ENCODE data around the gene KIF14. TPM values are rescaled to one million over a fixed set of nuclear protein-coding genes. Genes with fewer than 3 reads are reported as not detected.

Gene KIF14
- total and polyA plus RNA-seq, 11 donors, result 0.04 to 2.0 (median 0.08) TPM; not detected in 2

GRCh38 chr1:200659269-200659668 is 38.7 kb upstream of the KIF14 start:
- no peaks in the 10 kb centered on the region for H3K27me3 ChIP-seq
- DNase-seq, result no peak
- H3K9me3 ChIP-seq, result no peaks in the 10 kb centered on the region
- no peak overlapping the region for H3K27ac ChIP-seq
- no peak overlapping the region for H3K4me3 ChIP-seq
- WGBS, 4 donors, result 89 to 100% (median 95%) methylated on average over 1 of the region's 1 CpG
- TF ChIP-seq, protein P1, sequence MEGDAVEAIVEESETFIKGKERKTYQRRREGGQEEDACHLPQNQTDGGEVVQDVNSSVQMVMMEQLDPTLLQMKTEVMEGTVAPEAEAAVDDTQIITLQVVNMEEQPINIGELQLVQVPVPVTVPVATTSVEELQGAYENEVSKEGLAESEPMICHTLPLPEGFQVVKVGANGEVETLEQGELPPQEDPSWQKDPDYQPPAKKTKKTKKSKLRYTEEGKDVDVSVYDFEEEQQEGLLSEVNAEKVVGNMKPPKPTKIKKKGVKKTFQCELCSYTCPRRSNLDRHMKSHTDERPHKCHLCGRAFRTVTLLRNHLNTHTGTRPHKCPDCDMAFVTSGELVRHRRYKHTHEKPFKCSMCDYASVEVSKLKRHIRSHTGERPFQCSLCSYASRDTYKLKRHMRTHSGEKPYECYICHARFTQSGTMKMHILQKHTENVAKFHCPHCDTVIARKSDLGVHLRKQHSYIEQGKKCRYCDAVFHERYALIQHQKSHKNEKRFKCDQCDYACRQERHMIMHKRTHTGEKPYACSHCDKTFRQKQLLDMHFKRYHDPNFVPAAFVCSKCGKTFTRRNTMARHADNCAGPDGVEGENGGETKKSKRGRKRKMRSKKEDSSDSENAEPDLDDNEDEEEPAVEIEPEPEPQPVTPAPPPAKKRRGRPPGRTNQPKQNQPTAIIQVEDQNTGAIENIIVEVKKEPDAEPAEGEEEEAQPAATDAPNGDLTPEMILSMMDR (IDR thresholded peaks at IDR 0.05), result no peak
- no peak for TF ChIP-seq POLR2A (IDR thresholded peaks at IDR 0.05)
- peaks cover 0 to 100% (median 97%) of the 10 kb centered on the region in 9 donors for H3K36me3 ChIP-seq
- ATAC-seq, result no peak
- H3K4me1 ChIP-seq, result peaks cover 0 to 15% (median 1%) of the 10 kb centered on the region in 12 donors
- intact Hi-C loops (cut with DNase I), result no loop called here

DNA sequence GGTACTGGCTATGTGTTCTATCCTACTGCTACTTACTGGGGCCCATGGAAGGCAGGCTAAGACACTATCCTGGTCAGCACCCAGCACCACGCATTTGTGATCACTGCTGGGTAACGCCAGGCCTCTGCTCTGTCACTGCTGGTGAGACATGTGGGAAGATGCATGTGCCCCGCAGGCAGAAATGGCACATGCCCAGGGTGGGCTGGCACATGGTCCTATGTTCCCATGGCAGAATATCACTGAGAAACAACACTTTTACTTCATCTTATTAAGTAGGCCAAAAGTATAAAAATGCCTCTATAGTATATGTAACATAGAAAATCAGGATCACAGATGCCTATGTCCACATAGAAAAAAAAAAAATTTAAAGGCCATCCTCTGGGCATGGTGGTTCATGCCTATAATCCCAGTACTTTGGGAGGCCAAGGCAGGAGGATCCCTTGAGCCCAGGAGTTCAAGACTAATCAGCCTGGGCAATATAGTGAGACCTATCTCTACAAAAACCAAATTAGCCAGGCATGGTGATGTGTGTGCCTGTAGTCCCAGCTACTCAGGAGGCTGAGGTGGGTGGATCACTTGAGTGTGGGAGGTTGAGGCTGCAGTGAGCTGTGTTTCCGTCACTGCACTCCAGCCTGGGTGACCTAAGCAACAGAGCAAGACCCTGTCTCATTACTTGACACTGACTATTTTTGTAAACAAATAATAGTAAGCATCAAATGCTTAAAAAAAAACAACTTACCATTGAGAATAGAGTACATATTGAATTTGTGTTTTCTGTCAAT is 37.7 kb upstream of the KIF14 start:
- Histone ChIP-seq H3K36me3 (peaks cover 0 to 99% (median 91%) of the 10 kb centered on the region in 9 donors), H3K27ac (no peak overlapping the region), H3K27me3 (no peaks in the 10 kb centered on the region), H3K4me1 (peaks cover 0 to 13% (median 0%) of the 10 kb centered on the region in 12 donors), H3K9me3 (no peaks in the 10 kb centered on the region), H3K4me3 (no peak overlapping the region)
- intact Hi-C loops (cut with DNase I), result no loop called here
- no peak for TF ChIP-seq POLR2A (IDR thresholded peaks at IDR 0.05)
- TF ChIP-seq, protein P1 (IDR thresholded peaks at IDR 0.05), result no peak
- ATAC-seq (no peak), DNase-seq (no peak)
- 86 to 97% (median 97%) methylated on average over 4 of the region's 4 CpGs for WGBS, 4 donors

DNA sequence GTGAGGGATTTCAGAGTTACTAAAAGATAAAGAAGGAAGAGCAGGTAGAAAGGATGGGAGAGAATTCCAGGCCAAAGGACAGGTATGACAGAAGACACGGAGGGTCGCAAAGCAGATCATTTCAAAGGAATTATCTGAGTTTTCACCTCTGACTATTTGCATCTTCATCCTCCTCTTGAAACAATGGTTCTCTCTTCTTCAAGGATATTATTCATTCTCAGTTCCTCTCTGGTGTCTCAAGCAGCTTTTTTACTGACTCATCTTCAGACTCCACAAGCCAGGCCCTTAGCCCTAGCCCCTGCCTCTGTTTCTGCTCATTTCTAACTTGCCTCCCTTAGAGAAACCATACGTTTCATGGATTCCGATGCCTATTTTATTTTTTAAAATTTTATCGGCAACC is 34.1 kb upstream of the KIF14 start:
- H3K36me3 ChIP-seq, result peaks cover 0 to 95% (median 74%) of the 10 kb centered on the region in 9 donors

DNA sequence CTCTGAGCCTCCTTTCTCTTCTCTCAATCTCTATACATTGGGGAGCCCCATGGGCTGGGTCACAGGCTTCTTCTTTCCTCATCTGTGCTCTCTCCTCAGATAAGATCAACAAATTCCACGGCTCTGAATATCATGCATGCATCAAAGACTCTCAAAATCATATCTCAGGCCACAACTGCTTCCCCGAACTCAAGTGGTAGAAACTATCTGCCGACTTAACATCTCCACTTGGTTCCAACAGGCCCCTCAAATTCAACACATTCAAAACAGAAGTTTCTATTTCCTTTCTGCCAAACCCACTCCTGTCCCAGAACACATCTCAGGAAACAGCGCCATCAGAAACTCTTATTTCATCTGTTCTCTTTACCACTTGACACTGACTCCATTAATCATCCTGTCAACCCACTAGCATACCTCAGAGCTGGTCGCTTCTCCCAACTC is 32.5 kb upstream of the KIF14 start:
- Histone ChIP-seq H3K36me3 (peaks cover 0 to 95% (median 72%) of the 10 kb centered on the region in 9 donors), H3K27ac (no peak overlapping the region), H3K4me1 (no peaks in the 10 kb centered on the region), H3K27me3 (no peaks in the 10 kb centered on the region), H3K4me3 (no peak overlapping the region), H3K9me3 (no peaks in the 10 kb centered on the region)
- ATAC-seq (no peak), DNase-seq (no peak)
- 75 to 85% (median 82%) methylated on average over 5 of the region's 5 CpGs for WGBS, 4 donors
- intact Hi-C loops (cut with DNase I), result no loop called here
- TF ChIP-seq, protein P1 (IDR thresholded peaks at IDR 0.05), result no peak
- no peak for TF ChIP-seq POLR2A (IDR thresholded peaks at IDR 0.05)

More for the DNA sequence above, 34.1 kb upstream of the KIF14 start:
- no peaks in the 10 kb centered on the region for H3K27me3 ChIP-seq
- H3K4me3 ChIP-seq, result no peak overlapping the region
- no peak overlapping the region for H3K27ac ChIP-seq
- H3K9me3 ChIP-seq, result no peaks in the 10 kb centered on the region
- intact Hi-C loops (cut with DNase I), result no loop called here
- 94 to 98% (median 96%) methylated on average over 5 of the region's 5 CpGs for WGBS, 4 donors
- no peaks in the 10 kb centered on the region for H3K4me1 ChIP-seq
- no peak for DNase-seq
- no peak for TF ChIP-seq POLR2A (IDR thresholded peaks at IDR 0.05)
- TF ChIP-seq, protein P1 (IDR thresholded peaks at IDR 0.05), result no peak
- ATAC-seq, result no peak
